ENCODE results near the gene AGPAT4. TPM values are rescaled to one million over a fixed set of nuclear protein-coding genes. Genes with fewer than 3 reads are reported as not detected.
"Not testable (repeated sequence)": the region's sequence is repeated elsewhere in the genome, so short reads cannot be mapped to it uniquely, and the experiment has no call there.

Gene AGPAT4, protein sequence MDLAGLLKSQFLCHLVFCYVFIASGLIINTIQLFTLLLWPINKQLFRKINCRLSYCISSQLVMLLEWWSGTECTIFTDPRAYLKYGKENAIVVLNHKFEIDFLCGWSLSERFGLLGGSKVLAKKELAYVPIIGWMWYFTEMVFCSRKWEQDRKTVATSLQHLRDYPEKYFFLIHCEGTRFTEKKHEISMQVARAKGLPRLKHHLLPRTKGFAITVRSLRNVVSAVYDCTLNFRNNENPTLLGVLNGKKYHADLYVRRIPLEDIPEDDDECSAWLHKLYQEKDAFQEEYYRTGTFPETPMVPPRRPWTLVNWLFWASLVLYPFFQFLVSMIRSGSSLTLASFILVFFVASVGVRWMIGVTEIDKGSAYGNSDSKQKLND
- 2.8 and 4.7 TPM in 2 replicates for total RNA-seq

DNA sequence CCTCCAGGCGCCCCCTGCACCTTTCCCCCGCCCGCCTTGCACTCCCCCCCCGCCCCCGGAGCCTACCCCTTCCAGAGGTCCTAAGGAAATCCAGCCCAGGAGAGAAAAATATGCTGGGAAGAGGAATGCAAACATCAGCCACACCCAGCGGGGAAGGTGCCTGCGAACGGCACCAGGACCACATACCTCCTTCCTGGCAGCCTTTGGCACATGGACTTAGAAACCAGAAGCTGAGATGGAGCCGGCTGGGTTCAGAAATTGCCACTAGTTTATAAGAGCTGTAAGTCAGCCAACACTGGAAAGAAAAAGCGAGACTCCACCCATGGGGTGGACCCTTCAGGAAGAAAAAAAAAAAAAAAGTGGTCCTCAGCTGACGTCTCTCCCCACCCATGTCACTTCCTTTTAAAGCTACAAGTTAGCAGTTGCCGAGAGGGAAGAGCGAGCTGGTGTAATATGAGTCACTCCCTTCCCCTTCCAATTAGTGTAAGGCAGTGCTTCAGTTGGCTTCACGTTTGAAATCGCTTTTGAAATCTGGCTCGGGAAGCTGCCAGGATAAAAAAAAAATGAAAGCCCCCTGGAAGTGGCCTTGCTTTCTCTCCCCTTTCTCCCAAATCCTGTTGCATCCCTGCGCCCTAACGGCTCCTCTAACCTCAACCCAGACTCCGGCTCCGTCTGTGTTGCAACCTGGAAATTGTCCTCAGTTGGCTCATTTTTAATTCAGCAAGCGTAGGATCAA is at the start of gene AGPAT4:
Gene AGPAT4 (minus strand): TSS at position 310 of the 736 bp plus-strand sequence. CDS start 41,848 bp downstream, outside the sequence.
- Mint-ChIP-seq H3K27ac (peak within 1 kb of the TSS; percentile 76), H3K4me1 (peaks cover 17% of the 10 kb centered on the region), H3K9me3 (no peaks in the 10 kb centered on the region), H3K36me3 (ENCODE audit: low read depth) (no peaks in the 10 kb centered on the region), H3K27me3 (peaks cover 7% of the 10 kb centered on the region), H3K4me3 (peak within 1 kb of the TSS; percentile 89)
- intact Hi-C loops (cut with micrococcal nuclease): loop anchor here (1.0 to 10.0 kb wide), 5 partner anchors 104 to 1453 kb away; partner anchors contain the start of genes IGF2R, PACRG and PRKN
- POLR2A ChIA-PET: interaction anchor here (0.5 to 1.9 kb wide), 7 partner anchors 10 to 528 kb away, joined by 3 to 9 read pairs (median 5); partner anchors contain the start of gene MAP3K4
- peak; percentile 96 for ATAC-seq (ENCODE audit: low read depth)
- TF ChIP-seq, protein P1, sequence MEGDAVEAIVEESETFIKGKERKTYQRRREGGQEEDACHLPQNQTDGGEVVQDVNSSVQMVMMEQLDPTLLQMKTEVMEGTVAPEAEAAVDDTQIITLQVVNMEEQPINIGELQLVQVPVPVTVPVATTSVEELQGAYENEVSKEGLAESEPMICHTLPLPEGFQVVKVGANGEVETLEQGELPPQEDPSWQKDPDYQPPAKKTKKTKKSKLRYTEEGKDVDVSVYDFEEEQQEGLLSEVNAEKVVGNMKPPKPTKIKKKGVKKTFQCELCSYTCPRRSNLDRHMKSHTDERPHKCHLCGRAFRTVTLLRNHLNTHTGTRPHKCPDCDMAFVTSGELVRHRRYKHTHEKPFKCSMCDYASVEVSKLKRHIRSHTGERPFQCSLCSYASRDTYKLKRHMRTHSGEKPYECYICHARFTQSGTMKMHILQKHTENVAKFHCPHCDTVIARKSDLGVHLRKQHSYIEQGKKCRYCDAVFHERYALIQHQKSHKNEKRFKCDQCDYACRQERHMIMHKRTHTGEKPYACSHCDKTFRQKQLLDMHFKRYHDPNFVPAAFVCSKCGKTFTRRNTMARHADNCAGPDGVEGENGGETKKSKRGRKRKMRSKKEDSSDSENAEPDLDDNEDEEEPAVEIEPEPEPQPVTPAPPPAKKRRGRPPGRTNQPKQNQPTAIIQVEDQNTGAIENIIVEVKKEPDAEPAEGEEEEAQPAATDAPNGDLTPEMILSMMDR (IDR thresholded peaks at IDR 0.05): no peak
- CTCF ChIA-PET: no interaction called here
- peak; percentile 39 for DNase-seq

DNA sequence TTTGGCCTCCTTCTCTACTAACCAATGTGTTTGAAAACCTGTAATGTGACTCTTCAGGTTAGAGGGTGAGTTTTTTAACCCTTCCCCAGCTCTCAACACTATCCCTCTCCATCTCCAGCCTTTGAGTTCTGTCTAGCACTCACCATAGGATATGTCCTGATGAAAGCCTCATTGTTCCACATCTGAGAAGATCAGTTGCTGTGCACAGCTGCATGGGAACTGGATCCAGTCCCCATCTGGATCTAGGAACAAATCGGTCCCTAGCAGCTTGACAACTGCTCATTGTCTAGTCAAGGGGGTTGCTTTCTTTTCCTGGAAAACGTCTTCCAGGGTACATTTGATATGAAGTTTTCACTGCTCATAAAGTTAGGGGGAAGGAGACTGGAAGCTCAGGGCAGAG is 45.4 kb upstream of the AGPAT4 start:
- H3K4me1 Mint-ChIP-seq: no peaks in the 10 kb centered on the region
- ATAC-seq (ENCODE audit: low read depth): no peak
- H3K27ac Mint-ChIP-seq: no peak overlapping the region
- H3K27me3 Mint-ChIP-seq: peaks cover 3% of the 10 kb centered on the region
- no peaks in the 10 kb centered on the region for H3K36me3 Mint-ChIP-seq (ENCODE audit: low read depth)
- TF ChIP-seq, protein P1 (IDR thresholded peaks at IDR 0.05): no peak
- no peak for DNase-seq
- ChIA-PET CTCF (no interaction called here), POLR2A (interaction anchor here (0.6 kb wide), 1 partner anchor 38 kb away, joined by 6 read pairs; no protein-coding TSS in a partner anchor)
- H3K9me3 Mint-ChIP-seq: peaks cover 4% of the 10 kb centered on the region
- intact Hi-C loops (cut with micrococcal nuclease): no loop called here
- no peak overlapping the region for H3K4me3 Mint-ChIP-seq

DNA sequence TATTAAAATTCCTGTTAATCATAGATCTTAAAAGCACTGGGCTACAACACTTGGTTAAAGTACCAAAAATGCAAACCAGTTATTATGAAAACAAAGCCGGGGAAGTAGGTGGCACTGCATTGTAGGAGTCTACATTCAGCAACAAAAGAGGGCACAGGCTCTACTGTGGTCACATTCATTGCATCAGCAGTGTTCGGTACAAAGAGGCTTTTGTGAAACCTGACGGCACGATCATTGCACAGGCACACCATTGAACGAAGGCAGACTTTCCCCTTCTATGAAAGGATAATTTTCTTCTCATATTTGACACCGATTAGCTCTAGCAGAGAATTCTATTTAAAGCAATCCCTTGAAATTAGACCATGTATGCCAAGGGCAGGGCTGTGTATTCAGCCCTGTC is 44.6 kb upstream of the AGPAT4 start:
- Mint-ChIP-seq H3K9me3 (peaks cover 4% of the 10 kb centered on the region), H3K36me3 (ENCODE audit: low read depth) (no peaks in the 10 kb centered on the region), H3K4me1 (no peaks in the 10 kb centered on the region), H3K4me3 (no peak overlapping the region), H3K27me3 (peaks cover 3% of the 10 kb centered on the region), H3K27ac (no peak overlapping the region)
- no peak for ATAC-seq (ENCODE audit: low read depth)
- no peak for DNase-seq
- TF ChIP-seq, protein P1 (IDR thresholded peaks at IDR 0.05): no peak
- intact Hi-C loops (cut with micrococcal nuclease): no loop called here
- POLR2A ChIA-PET: interaction anchor here (0.6 kb wide), 1 partner anchor 39 kb away, joined by 6 read pairs; no protein-coding TSS in a partner anchor
- CTCF ChIA-PET: no interaction called here

DNA sequence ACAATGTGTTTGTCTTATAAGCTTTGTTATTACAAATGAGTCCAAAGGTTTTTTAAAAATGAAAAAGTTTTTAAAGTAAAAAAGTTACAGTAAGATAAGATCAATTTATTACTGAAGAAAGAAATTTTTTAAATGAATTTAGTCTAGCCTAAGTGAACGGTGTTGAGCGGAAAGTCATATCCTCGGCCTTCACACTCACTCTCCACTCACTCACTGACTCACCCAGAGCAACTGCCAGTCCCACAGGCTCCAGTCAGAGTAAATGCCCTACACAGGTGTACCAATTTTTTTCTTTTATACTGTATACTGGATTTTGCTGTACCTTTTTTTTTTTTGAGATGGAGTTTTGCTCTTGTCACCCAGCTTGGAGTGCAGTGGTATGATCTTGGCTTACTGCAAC is 42.7 kb upstream of the AGPAT4 start:
- ATAC-seq (ENCODE audit: low read depth): no peak
- POLR2A ChIA-PET: no interaction called here
- CTCF ChIA-PET: no interaction called here
- DNase-seq: no peak
- Mint-ChIP-seq H3K9me3 (peaks cover 4% of the 10 kb centered on the region), H3K27me3 (peaks cover 3% of the 10 kb centered on the region), H3K27ac (no peak overlapping the region), H3K4me3 (no peak overlapping the region), H3K36me3 (ENCODE audit: low read depth) (no peaks in the 10 kb centered on the region), H3K4me1 (no peaks in the 10 kb centered on the region)
- intact Hi-C loops (cut with micrococcal nuclease): no loop called here
- TF ChIP-seq, protein P1 (IDR thresholded peaks at IDR 0.05): no peak

DNA sequence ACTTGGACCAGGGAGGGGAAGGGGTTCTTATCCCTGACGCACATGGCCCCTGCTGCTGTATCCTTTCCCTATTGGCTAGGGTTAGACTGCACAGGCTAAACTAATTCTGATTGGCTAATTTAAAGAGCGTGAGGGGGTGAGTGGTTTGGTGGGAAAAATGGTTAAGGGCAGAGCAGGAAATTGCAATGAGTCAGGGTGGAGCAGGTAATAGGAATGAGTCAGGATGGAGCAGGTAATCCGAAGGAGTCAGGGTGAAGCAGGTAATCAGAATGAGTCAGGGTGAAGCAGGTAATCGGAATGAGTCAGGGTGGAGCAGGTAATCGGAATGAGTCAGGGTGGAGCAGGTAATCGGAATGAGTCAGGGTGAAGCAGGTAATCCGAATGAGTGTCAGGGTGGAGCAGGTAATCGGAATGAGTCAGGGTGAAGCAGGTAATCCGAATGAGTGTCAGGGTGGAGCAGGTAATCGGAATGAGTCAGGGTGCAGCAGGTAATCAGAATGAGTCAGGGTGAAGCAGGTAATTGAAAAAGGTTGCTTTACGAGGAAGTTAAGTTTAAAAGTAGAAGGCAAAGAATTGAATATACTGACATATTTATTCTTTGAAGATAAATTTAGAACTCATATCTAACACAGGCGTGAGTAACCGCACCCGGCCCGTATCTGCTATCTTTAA is 41.5 kb upstream of the AGPAT4 start:
- H3K4me1 Mint-ChIP-seq; DNase-seq; intact Hi-C loops (cut with micrococcal nuclease); H3K4me3 Mint-ChIP-seq; CTCF ChIA-PET; H3K36me3 Mint-ChIP-seq (ENCODE audit: low read depth); H3K27ac Mint-ChIP-seq; POLR2A ChIA-PET; H3K27me3 Mint-ChIP-seq; ATAC-seq (ENCODE audit: low read depth); H3K9me3 Mint-ChIP-seq: not testable (repeated sequence)

DNA sequence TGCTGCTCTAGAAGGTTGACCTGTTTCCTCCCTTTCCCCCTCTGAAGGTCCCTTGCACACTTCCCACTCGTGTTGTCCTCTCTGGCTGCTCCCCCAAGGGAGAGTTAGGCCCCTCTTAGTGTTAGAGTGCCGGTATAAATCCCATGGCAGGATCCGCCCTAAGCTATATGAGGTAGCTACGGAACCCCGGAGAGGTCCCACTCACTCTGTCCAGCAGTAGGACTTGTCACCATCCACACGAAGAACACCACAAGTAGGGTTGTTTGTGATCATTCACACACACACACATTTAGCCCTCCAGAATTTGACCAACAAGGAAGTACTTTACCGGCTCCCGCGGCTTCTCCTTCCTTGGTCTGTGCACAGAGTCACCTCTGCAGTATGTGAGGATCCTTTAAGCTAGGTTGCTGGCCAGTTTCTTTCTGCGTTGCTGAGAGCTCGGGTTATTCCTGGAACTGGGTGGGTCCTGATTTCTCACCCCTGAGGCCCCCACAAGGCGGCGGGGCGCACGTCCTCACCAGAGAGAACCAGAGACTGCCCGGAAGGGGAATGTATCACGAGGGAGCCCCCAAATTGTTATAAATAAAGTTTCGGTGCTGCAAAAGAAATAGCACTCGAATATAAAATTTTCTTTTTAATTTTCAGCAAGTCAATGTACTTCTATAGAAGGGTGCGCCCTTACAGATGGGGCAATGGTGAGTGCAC is 40.8 kb upstream of the AGPAT4 start:
- POLR2A ChIA-PET; H3K36me3 Mint-ChIP-seq (ENCODE audit: low read depth); H3K27ac Mint-ChIP-seq; DNase-seq; H3K9me3 Mint-ChIP-seq; intact Hi-C loops (cut with micrococcal nuclease); ATAC-seq (ENCODE audit: low read depth); H3K27me3 Mint-ChIP-seq; H3K4me3 Mint-ChIP-seq; H3K4me1 Mint-ChIP-seq: not testable (repeated sequence)
- CTCF ChIA-PET: interaction anchor here (0.5 kb wide), 1 partner anchor 734 kb away, joined by 4 read pairs; no protein-coding TSS in a partner anchor

Measured in activated B cell treated with CpG ODN at 0.5 μM for 24 hours (primary cell).